ENCODE results near the gene E2F1.
"Not testable (repeated sequence)": the region's sequence is repeated elsewhere in the genome, so short reads cannot be mapped to it uniquely, and the experiment has no call there.

The E2F1 gene

GRCh38 chr20:33635341-33635740, 50.8 kb downstream of the E2F1 start:
- DNase-seq, result no peak

- not testable (repeated sequence) for DNase-seq
These were observed 54.3 kb downstream of the E2F1 start for GRCh38 chr20:33631910-33632309.

GRCh38 chr20:33630507-33630906, 55.7 kb downstream of the E2F1 start:
- no peak for DNase-seq

- DNase-seq, result no peak
These were observed 56.2 kb downstream of the E2F1 start for GRCh38 chr20:33629979-33630378.

- DNase-seq, result no peak
These were observed 56.7 kb downstream of the E2F1 start for GRCh38 chr20:33629533-33629932.

GRCh38 chr20:33627577-33628216, 58.5 kb downstream of the E2F1 start:
- no peak for DNase-seq

GRCh38 chr20:33626190-33626589, 60.0 kb downstream of the E2F1 start:
- DNase-seq, result no peak

Measured in NCI-H146 (cell line).